H1 (cell line): ENCODE results near the gene LFNG. TPM values are rescaled to one million over a fixed set of nuclear protein-coding genes. Genes with fewer than 3 reads are reported as not detected.

Experiments
- CHD2 ChIP-seq: IDR thresholded peaks from 2 replicates; pipeline ENCODE4 v1.6.1; 2012; ENCODE audit warnings: low read length, improper control_type of control experiment
- HDAC6 ChIP-seq: IDR thresholded peaks from one replicate; pipeline ENCODE4 v1.7.1; 2012; ENCODE audit warnings: low read depth, mild to moderate bottlenecking, inconsistent platforms, low read length, moderate library complexity
- KDM4A ChIP-seq: IDR thresholded peaks from one replicate; pipeline ENCODE4 v1.7.1; 2012; ENCODE audit warnings: low read depth, mild to moderate bottlenecking, moderate library complexity, low read length, inconsistent platforms; ENCODE audit not compliant: severe bottlenecking
- ZNF274 ChIP-seq: IDR thresholded peaks from 2 replicates; pipeline ENCODE4 v1.7.0; 2012; ENCODE audit warnings: low read length, borderline replicate concordance; ENCODE audit errors: extremely low read depth
- polyA plus RNA-seq, 7 experiments: library from polyadenylated mRNA; depleted of rRNA in 3 of 7; stranded (reverse) in 5 of 7; unstranded in 2 of 7; fragments of >200 nt in 5 of 7; fragments of 200-250 nt in 2 of 7; gene quantifications; 1 replicate in 5 of 7; 2 replicates in 1 of 7; 4 replicates in 1 of 7; pipeline versions ENCODE4 v1.2.1 to v1.2.3, GENCODE V29; 2011 to 2013; ENCODE audit warnings: missing spikeins in 2 of 7, mixed read lengths in 2 of 7
- total RNA-seq: library from RNA; stranded (reverse); fragmentation: NEBNext Ultra II Directional; extraction: Animal tissue kit (Norgen Biotek cat#: 25700); gene quantifications from 2 replicates; pipeline ENCODE4 v1.2.1, GENCODE V29; 2021
- TF ChIP-seq, protein P1 (sequence below): IDR thresholded peaks from 2 replicates; pipeline ENCODE4 v1.6.1; 2012; ENCODE audit warnings: inconsistent platforms

Gene LFNG
- total and polyA plus RNA-seq, 2 of the 8 experiments (the other 6 are each of a cell fraction or from before 2014, with no cell fraction given), result 31.6 to 35.6 TPM

DNA sequence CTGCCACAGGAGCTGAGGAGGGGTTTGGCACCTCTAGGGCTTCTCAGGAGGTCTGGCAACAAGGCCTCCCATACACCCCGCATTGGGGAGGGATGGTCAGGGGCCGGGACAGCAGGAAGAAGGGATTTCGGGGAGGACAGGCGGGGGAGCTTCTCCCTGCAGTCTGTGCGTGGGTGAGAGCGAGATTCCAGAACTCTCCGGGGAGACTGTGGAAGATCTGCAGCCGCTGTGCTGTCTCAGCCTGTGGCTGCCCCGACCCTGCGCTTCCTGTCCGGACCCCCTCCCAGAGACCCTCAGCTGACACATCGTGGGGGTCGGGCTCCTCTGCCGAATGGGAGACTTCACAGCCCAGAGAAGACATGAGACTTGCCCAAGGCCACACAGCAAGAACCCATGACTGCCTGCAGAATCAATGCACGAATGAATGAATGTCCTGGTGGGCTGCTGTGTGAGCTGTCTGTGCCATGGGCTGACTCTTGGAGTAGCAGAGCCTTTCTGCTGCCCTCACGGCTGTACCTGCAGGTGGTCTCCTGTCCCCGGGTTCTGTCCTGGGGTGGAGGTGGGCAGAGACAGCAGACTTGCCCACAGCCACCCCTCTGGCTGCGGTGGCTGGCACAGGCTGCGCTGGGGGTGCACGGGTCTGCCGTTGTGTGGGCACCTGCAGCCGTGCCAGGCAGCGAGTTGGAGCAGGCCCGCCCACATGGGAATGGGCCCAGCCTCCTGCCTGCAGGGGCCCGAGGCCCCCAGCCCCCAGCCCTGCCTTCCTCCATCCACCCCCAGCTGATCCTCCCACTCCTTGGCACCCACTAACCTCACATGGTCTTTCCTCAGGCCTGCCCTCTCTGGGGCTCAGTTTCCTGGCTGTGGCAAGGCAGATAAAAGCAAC, 16.3 kb upstream of the LFNG start (continued):
- TF ChIP-seq ZNF274 (no peak), KDM4A (no peak), HDAC6 (no peak), CHD2 (no peak)
- TF ChIP-seq, protein P1, sequence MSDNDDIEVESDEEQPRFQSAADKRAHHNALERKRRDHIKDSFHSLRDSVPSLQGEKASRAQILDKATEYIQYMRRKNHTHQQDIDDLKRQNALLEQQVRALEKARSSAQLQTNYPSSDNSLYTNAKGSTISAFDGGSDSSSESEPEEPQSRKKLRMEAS, result no peak
